Germinal center (tissue), 1 donor: Measurements from ENCODE around the gene SYNDIG1L.

Source experiments
- DNase-seq: peaks from one replicate; pipeline ENCODE4 v3.0.0; 2012; ENCODE audit warnings: mixed read lengths, low spot score

SYNDIG1L gene

DNA sequence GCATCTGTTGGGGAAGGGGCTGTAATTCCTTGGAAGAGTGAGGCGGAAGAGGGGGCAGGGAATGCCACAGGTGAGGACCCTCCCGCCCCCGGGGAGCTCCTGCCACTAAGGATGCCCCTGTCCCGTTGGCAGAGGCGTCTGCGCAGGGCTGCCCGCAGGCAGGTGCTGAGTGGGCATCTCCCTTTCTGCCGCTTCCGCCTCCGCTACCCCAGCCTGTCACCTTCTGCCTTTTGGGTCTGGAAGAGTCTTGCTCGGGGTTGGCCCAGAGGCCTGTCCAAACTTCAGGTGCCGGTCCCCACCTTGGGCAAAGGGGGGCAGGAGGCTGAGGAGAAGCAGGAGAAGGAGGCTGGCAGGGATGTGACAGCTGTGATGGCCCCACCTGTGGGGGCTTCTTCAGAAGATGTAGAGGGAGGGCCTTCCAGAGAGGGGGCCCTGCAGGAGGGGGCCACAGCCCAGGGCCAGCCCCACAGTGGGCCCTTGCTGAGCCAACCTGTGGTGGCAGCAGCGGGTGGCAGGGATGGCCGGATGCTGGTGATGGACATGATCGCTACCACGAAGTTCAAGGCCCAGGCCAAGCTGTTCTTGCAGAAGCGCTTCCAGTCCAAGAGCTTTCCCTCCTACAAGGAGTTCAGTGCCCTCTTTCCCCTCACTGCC, 67.7 kb downstream of the SYNDIG1L start:
- no peak for DNase-seq

DNA sequence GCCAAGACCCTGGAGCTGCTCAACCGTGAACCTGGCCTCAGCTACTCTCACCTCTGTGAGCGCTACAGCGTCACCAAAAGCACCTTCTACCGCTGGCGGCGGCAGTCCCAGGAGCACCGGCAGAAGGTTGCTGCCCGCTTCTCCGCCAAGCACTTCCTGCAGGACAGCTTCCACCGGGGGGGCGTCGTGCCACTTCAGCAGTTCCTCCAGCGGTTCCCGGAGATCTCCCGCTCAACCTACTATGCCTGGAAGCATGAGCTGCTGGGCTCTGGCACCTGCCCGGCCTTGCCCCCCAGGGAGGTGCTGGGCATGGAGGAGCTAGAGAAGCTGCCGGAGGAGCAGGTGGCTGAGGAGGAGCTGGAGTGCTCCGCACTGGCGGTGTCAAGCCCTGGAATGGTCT, 68.4 kb downstream of the SYNDIG1L start:
- DNase-seq = no peak

DNA sequence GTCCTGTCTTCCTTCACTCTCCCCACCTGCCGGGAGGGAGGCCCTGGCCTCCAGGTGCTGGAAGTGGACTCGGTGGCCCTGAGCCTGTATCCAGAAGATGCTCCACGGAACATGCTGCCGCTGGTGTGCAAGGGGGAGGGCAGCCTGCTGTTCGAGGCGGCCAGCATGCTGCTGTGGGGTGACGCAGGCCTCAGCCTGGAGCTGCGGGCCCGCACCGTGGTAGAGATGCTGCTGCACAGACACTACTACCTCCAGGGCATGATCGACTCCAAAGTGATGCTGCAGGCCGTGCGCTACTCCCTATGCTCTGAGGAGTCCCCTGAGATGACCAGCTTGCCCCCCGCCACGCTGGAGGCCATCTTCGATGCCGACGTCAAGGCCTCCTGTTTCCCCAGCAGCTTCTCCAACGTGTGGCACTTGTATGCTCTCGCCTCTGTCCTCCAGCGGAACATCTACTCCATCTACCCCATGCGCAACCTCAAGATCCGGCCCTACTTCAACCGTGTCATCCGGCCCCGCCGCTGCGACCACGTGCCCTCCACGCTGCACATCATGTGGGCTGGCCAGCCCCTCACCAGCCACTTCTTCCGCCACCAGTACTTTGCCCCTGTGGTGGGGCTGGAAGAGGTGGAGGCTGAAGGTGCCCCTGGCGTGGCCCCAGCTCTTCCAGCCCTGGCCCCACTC, 69.0 kb downstream of the SYNDIG1L start:
- no peak for DNase-seq
